Right lobe of liver (tissue), 6 donors: Measurements from ENCODE around the gene SPX. TPM values are rescaled to one million over a fixed set of nuclear protein-coding genes. Genes with fewer than 3 reads are reported as not detected.

Experiments used
- ATAC-seq, 4 donors: fragments of 200-7000 bp; cut with Tn5 transposase; one replicate each; pipeline ENCODE4 v1.9.1; 2020; ENCODE audit warnings: mild to moderate bottlenecking in 4 of 4, moderate library complexity in 4 of 4
- DNase-seq, 3 donors: peaks; one replicate each; pipeline ENCODE4 v3.0.0-alpha.2; 2020
- H3K27ac ChIP-seq, 3 donors: fragments of 200-600 bp; one replicate each; pipeline ENCODE4 v1.8.0; 2022
- H3K27me3 ChIP-seq, 2 donors: fragments of 200-600 bp; one replicate each; pipeline ENCODE4 v1.8.0; 2022
- H3K36me3 ChIP-seq, 4 donors: fragments of 200-600 bp; sonication (generic) in 1 of 4; one replicate each; pipeline versions ENCODE4 v1.5.1 to v1.8.0; 2017 to 2022; ENCODE audit warnings: control low read depth in 1 of 4
- H3K4me1 ChIP-seq, 4 donors: fragments of 200-600 bp; sonication (generic) in 1 of 4; one replicate each; pipeline versions ENCODE4 v1.5.1 to v1.8.0; 2017 to 2022; ENCODE audit warnings: control low read depth in 1 of 4
- H3K4me3 ChIP-seq, 3 donors: fragments of 200-600 bp; one replicate each; pipeline ENCODE4 v1.8.0; 2022
- H3K9me3 ChIP-seq, 4 donors: fragments of 200-600 bp; sonication (generic) in 1 of 4; one replicate each; pipeline versions ENCODE4 v1.5.1 to v1.8.0; 2017 to 2022; ENCODE audit warnings: control low read depth in 1 of 4
- POLR2A ChIP-seq: fragments of 450-650 bp; IDR thresholded peaks from one replicate; pipeline ENCODE4 v1.6.1; 2017; ENCODE audit warnings: antibody characterized with exemption, mild to moderate bottlenecking
- WGBS: methylation state at CpG from one replicate; pipeline ENCODE4 v1.1.6; 2018; ENCODE audit warnings: low coverage, low lambda C conversion rate; ENCODE audit not compliant: insufficient coverage; ENCODE audit errors: missing lambda C conversion rate; 5-methylcytosine and 5-hydroxymethylcytosine counted together
- intact Hi-C, 2 donors: fragments of 100-400 bp; cut with DNase I; formaldehyde crosslinking; loops; one replicate each; pipeline versions ENCODE4 v1.11.2 to v1.14.1; 2022
- total RNA-seq, 6 experiments: library from RNA; depleted of rRNA in 2 of 6; stranded (reverse); fragments of >200 nt in 2 of 6; fragmentation: NEBNext Ultra II Directional in 3 of 6; extraction: Animal tissue kit (Norgen Biotek cat#: 25700) in 3 of 6; gene quantifications; one replicate each; pipeline versions ENCODE4 v1.1.0 to v1.2.4, GENCODE V29; 2016 to 2023
- TF ChIP-seq, protein P1 (sequence below), 4 donors: fragments of 200-600 bp in 3 of 4; fragments of 450-650 bp in 1 of 4; IDR thresholded peaks; one replicate each; pipeline versions ENCODE4 v1.5.1 to v1.8.0; 2016 to 2022; ENCODE audit warnings: antibody characterized with exemption in 4 of 4, mild to moderate bottlenecking in 2 of 4
- donor health status: DM: no; HTN: yes; CAD: no.
- donor health status: DM: no; HTN: no; CAD: no.
- donor health status: DM: no; HTN: no; CAD: no.
- donor health status: DM: no; HTN: yes; CAD: no.
- donor health status: DM: no; HTN: yes; CAD: no.

The SPX gene
- total RNA-seq, 6 experiments from 2014 or later: 0.24 to 6.9 (median 0.56) TPM; not detected in 1

DNA sequence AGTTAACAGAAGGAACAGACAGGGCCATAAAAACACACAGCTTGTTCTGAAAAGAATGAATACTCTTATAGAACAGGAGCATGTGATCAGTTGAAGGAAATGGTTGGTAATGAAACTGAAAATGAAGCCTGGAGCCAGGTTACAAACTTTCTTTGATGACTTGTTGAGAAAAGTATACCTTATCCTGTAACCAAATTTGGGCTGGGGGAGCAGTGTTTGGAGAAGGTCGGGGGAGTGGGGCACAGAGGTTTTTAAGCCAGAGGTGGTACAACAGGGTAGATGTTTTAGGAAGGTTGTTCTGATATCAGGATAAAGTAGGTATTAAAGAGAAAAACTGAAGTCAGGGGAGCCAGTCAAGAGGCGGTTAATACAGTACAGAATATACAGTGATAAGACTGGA is 16.3 kb upstream of the SPX start:
- no peak for ATAC-seq
- Histone ChIP-seq H3K9me3 (no peaks in the 10 kb centered on the region), H3K27me3 (no peaks in the 10 kb centered on the region), H3K36me3 (peaks cover 0 to 23% (median 2%) of the 10 kb centered on the region in 4 donors), H3K27ac (no peak overlapping the region), H3K4me3 (no peak overlapping the region), H3K4me1 (peaks cover 0 to 5% (median 0%) of the 10 kb centered on the region in 4 donors)
- 40% methylated on average over 2 of the region's 2 CpGs for WGBS
- intact Hi-C loops: no loop called here
- DNase-seq: no peak
- TF ChIP-seq POLR2A: no peak
- TF ChIP-seq, protein P1, sequence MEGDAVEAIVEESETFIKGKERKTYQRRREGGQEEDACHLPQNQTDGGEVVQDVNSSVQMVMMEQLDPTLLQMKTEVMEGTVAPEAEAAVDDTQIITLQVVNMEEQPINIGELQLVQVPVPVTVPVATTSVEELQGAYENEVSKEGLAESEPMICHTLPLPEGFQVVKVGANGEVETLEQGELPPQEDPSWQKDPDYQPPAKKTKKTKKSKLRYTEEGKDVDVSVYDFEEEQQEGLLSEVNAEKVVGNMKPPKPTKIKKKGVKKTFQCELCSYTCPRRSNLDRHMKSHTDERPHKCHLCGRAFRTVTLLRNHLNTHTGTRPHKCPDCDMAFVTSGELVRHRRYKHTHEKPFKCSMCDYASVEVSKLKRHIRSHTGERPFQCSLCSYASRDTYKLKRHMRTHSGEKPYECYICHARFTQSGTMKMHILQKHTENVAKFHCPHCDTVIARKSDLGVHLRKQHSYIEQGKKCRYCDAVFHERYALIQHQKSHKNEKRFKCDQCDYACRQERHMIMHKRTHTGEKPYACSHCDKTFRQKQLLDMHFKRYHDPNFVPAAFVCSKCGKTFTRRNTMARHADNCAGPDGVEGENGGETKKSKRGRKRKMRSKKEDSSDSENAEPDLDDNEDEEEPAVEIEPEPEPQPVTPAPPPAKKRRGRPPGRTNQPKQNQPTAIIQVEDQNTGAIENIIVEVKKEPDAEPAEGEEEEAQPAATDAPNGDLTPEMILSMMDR (IDR thresholded peaks at IDR 0.05): no peak

GRCh38 chr12:21516281-21516680 is 9.8 kb upstream of the SPX start:
- intact Hi-C loops: no loop called here
- H3K36me3 ChIP-seq: peaks cover 0 to 27% (median 2%) of the 10 kb centered on the region in 4 donors
- ATAC-seq: no peak

GRCh38 chr12:21518451-21518850 is 7.6 kb upstream of the SPX start:
- DNase-seq: no peak
- H3K27ac ChIP-seq: no peak overlapping the region
- WGBS: 90% methylated on average over 3 of the region's 3 CpGs
- no peaks in the 10 kb centered on the region for H3K9me3 ChIP-seq
- H3K4me3 ChIP-seq: no peak overlapping the region
- H3K27me3 ChIP-seq: no peaks in the 10 kb centered on the region
- peaks cover 0 to 17% (median 2%) of the 10 kb centered on the region in 4 donors for H3K36me3 ChIP-seq
- no peaks in the 10 kb centered on the region for H3K4me1 ChIP-seq
- intact Hi-C loops: no loop called here
- ATAC-seq: no peak
- TF ChIP-seq POLR2A: no peak
- TF ChIP-seq, protein P1 (IDR thresholded peaks at IDR 0.05): no peak

More at GRCh38 chr12:21516281-21516680, 9.8 kb upstream of the SPX start:
- TF ChIP-seq POLR2A: no peak
- no peak overlapping the region for H3K27ac ChIP-seq
- H3K9me3 ChIP-seq: no peaks in the 10 kb centered on the region
- no peaks in the 10 kb centered on the region for H3K27me3 ChIP-seq
- DNase-seq: no peak
- 100% methylated on average over 2 of the region's 2 CpGs for WGBS
- no peak overlapping the region for H3K4me3 ChIP-seq
- H3K4me1 ChIP-seq: no peaks in the 10 kb centered on the region

GRCh38 chr12:21521541-21521940 is 4.6 kb upstream of the SPX start:
- ATAC-seq (no peak), DNase-seq (no peak)
- Histone ChIP-seq H3K4me3 (no peak overlapping the region), H3K4me1 (peaks cover 0 to 2% (median 0%) of the 10 kb centered on the region in 4 donors), H3K9me3 (no peaks in the 10 kb centered on the region), H3K36me3 (no peaks in the 10 kb centered on the region), H3K27ac (no peak overlapping the region), H3K27me3 (no peaks in the 10 kb centered on the region)
- TF ChIP-seq, protein P1 (IDR thresholded peaks at IDR 0.05): no peak
- TF ChIP-seq POLR2A: no peak
- WGBS: 50% methylated on average over 1 of the region's 1 CpG
- intact Hi-C loops: no loop called here

DNA sequence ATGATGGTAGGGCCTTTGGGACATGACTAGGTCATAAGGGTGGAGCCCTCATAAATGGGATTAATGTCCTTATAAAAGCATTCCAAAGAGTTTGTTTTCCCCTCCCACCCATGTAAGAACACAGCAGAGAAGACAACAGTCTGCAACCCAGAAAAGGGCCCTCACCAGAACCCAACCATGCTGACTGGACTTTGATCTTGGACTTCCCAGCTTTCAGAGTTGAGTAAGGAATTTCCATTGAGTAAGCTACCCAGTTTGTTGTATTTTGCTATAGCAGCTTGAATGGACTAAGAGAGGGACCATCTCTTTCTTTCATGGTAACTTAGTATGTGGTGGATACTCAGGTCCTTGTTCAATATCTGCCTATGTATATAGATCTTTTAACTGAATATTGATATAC is 2.9 kb upstream of the SPX start:
- DNase-seq (no peak), ATAC-seq (peak in 2 of 4 donors; percentile 7 to 24)
- no peak overlapping the region for H3K27ac ChIP-seq
- peaks cover 0 to 8% (median 1%) of the 10 kb centered on the region in 4 donors for H3K4me1 ChIP-seq
- H3K36me3 ChIP-seq: no peaks in the 10 kb centered on the region
- intact Hi-C loops: no loop called here
- H3K9me3 ChIP-seq: no peaks in the 10 kb centered on the region
- TF ChIP-seq, protein P1 (IDR thresholded peaks at IDR 0.05): no peak
- no peak for TF ChIP-seq POLR2A
- no peak overlapping the region for H3K4me3 ChIP-seq
- H3K27me3 ChIP-seq: no peaks in the 10 kb centered on the region
